GM18858 (cell line): ENCODE results near the gene ZKSCAN8.

Experiments
- ATAC-seq: cut with Tn5 transposase; IDR thresholded peaks from one replicate; pipeline ENCODE4 v1.9.1; 2021; ENCODE audit not compliant: unreplicated experiment

ZKSCAN8 gene

DNA sequence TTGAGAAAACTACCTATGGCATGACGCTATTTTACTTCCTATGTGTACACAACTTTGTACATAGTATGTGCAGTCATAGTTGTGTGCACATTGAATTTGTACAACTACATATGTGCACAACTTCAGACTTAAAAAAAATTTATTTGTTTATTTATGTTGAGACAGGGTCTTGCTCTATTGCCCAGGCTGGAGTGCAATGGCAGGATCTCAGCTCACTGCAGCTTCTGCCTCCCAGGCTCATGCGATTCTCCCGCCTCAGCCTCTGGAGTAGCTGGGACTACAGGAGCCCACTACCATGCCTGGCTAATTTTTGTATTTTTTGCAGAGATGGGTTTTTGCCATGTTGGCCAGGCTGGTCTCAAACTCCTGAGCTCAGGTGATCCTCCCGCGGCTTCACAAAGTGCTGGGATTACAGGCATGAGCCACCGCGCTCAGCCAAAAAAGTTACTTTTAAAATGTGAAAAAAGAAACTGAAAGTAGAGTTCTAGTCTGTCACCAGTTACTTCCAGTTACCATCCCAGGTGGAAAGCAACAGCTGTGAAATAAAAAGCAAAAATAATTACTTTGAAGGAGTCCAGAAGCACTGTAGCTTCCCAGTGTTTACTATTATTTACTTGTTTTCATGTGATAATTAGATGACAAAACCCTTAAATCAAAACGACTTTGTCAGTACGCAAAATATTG is 1.7 kb upstream of the ZKSCAN8 start:
- no peak for ATAC-seq

DNA sequence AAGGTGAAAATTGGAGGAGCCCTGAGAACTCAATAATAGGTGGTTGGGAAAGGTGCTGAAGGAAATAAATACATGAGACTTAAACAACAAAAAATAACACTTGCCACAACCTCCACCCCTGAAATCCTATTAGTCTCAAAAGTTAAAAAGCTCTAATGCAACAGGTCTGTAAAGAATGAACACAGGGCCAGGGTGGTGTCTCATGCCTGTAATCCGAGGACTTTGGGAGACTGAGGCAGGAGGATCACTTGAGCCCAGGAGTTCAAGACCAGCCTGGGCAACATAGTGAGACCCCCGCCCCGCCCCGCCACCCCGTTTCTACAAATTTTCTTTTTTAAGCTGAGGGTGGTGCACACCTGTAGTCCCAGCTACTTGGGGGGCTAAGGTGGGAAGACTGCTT is 1.1 kb upstream of the ZKSCAN8 start:
- ATAC-seq: no peak

DNA sequence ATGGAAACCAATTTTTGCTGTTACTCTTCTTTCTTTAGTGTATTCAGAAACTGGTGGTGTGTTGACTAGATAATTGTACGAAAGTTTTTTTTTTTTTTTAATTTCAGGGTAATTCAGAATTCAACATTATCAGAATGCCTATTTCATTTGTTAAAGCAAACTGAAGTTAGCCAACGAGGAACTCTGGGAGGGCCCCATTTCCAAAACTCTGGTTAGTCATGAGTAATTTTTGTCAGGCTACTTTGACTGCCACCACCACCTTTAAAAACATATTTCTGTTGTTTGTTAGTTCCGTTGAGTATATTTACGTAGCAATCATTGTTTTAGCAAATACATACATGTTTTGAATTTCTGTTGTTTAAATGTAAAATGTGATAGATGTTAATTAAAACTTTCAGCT is 763 bp downstream of the ZKSCAN8 start:
- no peak for ATAC-seq

DNA sequence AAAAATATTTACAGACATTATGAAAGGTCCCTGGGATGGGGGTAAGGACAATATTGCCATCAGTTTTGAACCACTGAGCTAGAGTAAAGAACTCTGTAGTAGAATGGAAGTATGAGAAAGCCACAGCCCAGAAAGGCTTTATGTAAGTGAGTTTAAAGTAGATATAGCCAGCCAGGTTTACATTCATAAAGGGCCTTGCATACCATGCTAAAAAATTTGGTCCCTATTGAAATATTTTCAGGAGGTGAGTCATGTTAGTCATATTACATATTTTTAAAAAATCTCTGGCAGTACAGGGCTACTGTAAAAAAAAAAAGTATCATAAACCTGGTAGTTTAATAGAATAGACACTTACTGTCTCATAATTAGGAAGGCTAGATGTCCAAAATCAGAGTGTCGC is 3.5 kb downstream of the ZKSCAN8 start:
- no peak for ATAC-seq

DNA sequence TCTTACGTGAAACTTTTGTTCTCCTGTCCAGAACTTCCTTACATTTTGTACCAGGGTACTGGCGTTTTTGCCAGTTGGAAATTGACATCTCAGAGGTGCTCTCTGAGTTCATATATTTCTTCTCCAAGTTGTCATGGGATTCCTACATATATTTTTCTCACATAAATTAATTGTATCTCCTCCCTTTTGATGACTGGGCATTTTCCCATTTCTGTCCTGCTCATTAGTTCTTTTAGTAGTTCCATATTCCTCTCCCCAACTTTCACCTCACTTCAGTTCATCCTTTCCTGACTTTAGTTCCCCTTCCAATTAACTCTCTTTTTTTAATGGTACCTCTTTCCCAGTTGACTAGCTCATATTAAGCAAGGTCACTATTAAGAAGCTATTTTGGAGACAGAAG is 10.8 kb downstream of the ZKSCAN8 start:
- no peak for ATAC-seq

DNA sequence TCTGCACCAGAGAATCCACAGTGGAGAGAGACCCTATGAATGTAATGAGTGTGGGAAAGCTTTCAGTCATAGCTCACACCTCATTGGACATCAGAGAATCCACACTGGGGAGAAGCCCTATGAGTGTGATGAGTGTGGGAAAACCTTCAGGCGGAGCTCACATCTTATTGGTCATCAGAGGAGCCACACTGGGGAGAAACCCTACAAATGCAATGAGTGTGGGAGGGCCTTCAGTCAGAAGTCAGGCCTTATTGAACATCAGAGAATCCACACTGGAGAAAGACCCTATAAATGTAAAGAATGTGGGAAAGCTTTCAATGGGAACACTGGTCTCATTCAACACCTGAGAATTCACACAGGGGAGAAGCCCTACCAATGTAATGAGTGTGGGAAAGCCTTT is 11.9 kb downstream of the ZKSCAN8 start:
- no peak for ATAC-seq

DNA sequence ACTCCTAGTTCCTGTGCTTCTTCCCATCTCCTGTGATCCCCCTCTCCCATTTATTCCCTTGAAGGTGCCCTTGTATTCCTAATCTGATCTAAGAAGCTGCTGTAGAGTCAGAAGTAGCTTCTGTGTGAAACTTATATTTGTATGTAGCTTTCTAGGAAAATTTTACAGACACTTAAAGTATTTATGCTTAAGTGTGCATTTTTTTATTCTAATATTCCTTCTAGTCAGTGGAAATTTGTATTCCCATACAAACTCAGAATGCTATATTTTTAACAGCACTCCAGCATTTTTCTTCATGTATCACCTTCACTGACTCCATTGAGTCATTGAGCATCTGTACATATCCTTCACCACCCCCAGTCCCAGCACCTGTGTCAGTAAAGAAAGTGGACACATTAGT is 12.7 kb downstream of the ZKSCAN8 start:
- ATAC-seq: no peak

DNA sequence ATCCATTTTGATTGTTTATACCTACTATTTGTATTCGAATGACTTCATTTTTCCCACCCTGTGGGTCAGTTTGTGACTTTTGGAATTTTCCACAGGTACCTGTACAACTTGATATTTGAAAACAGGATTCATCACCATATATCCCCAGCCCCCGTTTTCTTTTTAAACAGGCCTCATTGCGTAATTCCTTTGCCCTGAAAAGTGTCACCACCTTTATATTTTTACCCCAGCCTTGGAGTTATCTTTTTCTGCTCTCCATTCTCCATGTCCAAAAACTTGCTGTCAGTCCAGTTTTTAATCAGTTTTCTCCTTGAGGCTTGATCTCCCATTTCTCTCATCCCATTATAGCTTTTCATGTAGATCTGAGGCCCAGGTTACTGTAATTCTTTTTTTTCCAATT is 16.6 kb downstream of the ZKSCAN8 start:
- ATAC-seq: no peak

DNA sequence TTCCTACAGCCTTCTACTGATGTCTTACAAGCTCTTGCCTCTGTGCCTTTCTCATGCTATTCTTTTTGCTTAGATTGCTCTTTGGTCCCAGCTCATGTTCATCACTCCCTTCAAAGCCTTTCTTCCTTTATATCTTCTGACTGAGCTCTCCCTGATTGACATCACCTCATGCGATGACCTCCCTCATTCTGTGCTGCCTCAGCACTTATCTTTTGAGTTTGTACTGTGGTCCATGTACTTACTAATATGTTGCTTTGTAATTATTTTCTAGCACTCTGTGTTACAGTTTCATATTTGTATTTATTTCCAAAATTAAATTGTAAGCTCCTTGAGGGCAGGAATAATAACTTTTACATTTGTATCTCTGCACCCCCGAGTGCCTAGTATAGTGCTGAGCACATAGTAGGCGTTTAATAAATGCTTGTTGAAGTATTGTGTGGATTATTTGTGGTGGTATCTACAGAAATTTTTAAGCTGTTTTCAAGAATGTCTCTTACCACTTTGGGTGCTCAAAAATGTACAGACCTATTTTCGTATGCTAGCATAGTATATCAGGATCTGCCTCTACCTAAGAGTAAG is 17.4 kb downstream of the ZKSCAN8 start:
- no peak for ATAC-seq

DNA sequence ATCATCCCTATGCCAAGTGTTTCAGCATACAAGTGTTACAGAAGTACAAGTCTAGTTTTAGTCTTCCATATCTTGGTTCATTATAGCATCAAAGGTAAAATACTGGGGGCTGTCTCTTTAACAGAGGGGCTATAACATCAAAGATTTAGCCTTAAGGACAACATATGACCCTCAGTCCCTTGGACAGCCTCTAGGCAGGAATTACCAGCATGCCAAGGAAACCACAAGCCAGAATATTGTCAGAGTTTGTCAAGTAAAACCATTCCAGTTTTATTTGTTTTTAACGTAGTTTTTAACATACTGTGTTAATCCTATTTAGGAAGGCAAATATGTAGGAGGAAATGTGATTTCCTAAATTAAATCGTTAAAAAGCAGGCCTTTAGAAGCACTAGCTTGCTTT is 18.6 kb downstream of the ZKSCAN8 start:
- no peak for ATAC-seq

DNA sequence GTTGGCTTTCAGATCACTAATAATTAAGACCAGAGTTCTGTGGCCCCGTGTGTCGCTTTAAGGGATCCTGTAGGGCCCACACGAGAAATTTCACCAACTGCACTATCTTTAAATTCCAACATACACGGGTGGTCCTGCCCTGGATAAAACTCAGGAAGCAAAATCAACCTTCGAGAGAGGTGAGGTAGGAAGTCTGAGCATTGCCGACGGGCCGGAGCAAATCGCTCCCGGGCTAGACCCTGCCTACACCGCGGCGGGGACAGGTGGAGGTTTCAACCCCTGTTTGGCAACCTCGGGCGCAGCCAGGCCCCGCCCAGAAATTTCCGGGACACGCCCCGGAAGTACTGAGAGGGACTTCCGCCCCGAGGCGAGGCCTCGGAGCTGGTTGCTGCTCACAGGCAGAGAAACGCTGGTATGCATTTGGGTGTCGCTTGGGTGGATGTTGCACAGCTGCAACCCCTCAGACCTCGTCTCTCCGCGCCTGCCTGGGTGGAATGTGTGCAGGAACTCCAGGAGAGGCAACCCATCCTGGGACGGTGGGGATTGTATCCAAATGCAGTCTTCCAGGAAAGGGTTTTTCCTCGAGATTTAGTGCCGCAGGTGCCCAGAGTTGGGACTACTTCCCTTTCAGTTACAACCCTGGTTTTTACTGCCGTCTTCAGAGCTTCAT is 19.9 kb downstream of the ZKSCAN8 start:
- peak; percentile 91 for ATAC-seq

DNA sequence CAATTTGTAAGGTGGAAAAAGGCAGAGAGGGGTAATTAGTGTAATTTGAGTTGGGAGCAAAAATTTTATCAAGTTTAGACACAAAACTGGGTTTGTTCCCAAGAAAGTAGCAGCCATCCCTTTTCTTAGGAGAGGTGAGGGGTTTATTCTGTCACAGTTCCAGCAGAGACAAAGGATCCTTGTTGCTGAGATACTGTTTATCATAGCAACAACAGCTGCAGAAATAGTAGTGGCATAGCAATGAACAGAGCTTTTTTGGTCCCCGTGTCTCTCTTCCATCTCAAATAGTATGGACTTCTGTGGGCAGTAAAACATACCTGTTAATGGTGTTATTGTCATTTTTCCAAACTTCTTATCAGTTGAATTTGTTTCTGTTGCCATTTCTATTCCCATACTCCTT is 23.9 kb downstream of the ZKSCAN8 start:
- ATAC-seq: no peak

DNA sequence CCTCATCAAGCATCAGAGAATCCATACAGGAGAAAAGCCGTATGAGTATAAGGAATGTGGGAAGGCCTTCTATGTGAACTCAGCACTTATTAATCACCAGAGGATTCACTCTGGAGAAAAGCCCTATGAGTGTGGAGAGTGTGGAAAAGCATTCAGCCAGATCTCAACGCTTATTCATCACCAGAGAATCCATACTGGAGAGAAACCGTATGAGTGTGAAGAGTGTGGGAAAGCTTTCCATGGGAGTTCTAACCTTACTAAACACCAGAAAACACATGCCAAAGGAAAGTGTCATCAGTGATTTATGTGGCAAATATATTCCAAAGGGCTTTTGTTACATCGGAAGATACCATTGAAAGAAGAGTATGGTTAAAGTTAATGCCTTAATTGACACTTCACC is 25.4 kb downstream of the ZKSCAN8 start:
- no peak for ATAC-seq

DNA sequence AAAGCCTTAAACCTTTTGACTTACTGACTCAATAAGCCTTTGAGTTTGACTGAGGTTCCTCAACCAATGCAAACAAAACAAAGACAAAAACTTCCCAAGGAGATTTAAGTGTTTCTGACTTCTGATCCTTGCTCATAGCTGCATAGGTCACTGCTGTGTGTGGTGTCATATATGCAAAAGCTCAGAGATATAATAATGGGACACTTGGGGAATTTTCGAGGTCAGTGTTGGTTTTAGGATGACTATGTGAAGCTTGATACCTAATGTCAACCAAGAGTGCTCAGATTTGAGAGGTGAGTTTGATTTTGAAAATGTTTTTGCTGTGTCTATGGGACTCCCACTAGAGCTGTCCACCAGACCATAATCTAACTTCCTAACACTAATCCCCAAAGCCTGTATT is 26.2 kb downstream of the ZKSCAN8 start:
- ATAC-seq: no peak

DNA sequence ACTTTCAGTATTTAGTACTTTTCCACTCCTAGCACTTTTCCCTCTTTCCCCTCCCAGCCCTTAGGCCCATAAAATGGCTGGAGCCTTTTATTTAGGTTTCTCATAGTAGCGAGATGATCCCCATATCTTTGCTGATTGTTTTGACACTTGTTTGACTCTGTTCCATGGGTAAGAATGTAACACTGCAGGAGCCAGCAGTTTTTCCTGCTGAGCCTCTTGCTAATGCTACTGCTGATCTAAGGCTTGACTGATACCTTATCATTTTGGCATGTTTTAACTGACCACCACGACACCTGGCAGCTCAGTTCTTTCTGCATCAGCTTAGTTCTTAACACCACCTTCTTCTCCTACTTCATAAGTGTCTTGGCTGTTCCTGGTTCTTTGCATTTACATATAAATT is 29.6 kb downstream of the ZKSCAN8 start:
- ATAC-seq: no peak

DNA sequence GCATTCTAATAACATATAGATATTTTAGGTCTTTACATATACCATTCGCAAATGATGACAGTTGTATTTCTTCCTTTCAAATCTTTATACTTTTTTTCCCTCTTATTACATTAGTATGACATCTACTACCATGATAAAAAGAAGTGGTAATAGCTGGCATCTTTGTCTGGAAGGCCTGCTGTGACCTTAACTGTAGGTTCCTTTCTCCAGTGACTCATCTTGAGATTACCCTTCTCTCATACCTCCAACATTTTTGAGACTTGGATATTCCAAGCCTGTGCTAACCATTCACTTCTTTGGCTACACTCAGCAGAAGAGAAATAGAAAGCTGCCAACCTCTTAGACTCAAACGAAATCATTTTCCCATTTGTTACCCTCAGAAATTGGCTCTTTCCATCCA is 30.3 kb downstream of the ZKSCAN8 start:
- ATAC-seq: no peak

DNA sequence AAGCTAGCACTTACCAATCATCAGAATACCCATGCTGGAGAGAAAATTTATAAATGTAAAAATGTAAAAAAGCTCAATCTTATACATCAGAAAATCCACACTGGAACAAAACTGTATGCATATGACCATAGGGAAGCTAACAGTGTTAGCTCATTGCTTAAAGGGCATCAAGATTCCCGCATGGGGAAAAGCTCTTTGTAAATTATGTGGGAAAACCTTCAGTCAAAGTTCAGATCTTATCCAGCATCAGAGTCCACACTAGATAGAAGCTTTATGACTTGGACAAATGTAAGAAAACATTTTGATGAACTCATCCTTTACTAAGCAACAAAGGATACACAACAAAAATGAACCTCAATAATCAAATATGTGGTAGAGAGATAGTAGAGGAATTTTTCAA is 34.7 kb downstream of the ZKSCAN8 start:
- no peak for ATAC-seq

DNA sequence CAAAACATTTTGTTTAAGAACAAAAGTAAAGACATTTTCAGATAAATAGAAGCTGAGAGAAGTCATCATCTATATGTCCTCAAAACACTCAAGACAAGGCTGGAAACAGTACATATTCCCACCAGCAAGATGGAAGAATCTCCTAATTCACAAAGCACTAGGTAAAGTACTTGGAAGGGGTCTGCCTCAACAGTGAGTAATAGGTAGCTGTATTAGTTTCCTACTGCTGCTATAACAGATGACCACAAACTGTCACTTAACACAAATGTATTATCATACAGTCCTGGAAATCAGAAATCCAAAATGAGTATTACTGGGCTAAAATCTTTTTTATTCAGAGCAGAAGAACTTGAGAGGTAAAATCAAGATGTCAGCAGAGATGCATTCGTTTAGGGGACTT is 40.6 kb downstream of the ZKSCAN8 start:
- ATAC-seq: no peak

DNA sequence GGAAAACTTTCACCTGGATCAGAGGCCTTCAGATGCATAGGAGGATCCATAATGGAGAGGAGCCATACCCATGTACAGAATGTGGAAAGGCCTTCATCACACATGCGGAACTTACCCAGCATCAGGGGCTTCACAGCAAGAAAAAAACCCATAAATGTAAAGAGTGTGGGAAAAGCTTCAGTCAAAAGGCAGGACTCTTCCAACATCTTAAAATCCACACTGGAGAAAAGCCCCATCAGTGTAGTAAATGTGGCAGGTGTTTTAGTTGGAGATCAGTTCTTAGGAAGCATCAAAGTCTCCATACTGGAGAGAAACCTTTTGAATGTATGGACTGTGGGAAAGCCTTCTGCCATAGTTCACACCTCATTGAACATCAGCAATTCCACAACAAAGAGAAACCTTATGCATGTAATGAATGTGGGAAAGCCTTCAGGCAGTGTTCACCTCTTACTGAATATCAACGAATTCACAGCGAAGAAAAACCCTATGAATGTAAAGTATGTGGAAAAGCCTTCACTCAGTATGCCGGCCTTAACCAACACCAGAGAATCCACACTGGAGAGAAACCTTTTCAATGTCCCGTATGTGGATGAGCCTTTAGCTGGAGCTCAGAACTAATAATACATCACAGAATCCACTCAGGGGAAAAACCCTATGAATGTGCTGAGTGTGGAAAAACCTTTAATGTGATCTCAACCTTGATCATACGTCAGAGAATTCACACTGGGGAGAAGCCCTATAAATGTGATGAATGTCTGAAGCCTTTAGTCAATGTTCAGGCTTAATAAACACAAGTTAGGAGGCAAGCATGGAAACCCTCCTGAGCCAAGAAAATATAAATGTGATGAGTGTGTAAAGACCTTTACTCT is 46.7 kb downstream of the ZKSCAN8 start:
- ATAC-seq: no peak

DNA sequence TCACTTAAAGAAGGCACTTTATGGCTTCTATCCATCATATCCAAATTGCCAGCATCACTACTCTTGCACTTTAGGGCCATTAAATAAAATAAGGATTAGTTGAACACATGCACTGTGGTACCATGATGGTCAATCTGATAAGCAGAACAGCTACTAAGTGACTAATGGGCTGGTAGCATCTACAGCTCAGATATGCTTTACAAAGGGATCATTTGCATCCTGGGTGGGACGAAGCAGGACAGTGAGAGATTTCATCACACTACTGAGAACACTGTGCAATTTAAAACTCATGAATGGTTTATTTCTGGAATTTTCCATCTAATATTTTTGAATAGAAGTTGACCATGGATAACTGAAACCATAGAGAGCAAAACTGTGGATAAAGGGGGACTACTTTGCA is 58.3 kb downstream of the ZKSCAN8 start:
- no peak for ATAC-seq

DNA sequence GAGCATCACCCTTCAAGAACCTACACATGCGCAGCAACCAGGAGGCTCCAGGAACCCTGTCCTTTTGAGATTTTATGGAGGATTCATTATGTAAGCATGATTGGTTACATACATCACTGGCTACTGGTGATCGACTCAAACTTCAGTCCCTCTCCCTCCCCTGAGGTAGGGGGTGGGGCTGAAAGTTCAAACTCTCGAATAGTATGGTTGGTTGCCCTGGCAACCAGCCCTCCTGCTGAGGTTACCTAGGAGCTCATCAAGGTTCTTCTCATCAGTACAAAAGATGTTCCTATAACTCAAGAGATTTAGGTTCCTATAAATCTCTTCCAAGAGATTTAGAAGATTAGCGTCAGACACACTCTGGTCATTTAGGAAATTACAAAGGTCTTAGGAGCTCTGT is 61.5 kb downstream of the ZKSCAN8 start:
- no peak for ATAC-seq

DNA sequence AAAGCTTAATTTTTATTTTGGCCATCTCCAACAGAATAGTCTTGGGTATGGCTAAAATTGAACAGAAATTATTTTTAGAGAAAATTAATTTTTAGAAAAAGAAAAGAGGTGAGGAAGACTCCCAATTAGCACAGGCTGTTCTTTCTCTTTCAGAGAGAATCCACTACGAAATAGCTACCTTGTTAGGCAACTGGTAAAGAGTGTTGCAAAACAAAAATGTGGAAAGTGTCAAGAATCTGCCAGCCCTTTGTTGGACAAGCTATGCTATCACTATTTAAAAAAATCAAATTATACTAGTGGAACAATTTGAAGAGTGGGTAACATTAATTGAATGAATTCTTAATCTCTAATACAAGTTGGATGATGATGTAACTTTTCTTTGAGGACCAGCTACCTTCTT is 64.2 kb downstream of the ZKSCAN8 start:
- no peak for ATAC-seq
